Endothelial cell of umbilical vein (primary cell): Measurements from ENCODE around the gene AMIGO3.

Source experiments
- CTCF ChIP-seq, 2 donors: IDR thresholded peaks; 1 replicate in 1 of 2; 2 replicates in 1 of 2; pipeline ENCODE4 v1.5.1; 2011; ENCODE audit warnings: low read length in 2 of 2, mild to moderate bottlenecking in 2 of 2, moderate library complexity in 2 of 2, control low read depth in 1 of 2, inconsistent platforms in 1 of 2, low read depth in 1 of 2; ENCODE audit not compliant: insufficient read depth in 1 of 2; ENCODE audit errors: extremely low read depth in 1 of 2
- EZH2 ChIP-seq: IDR thresholded peaks from 2 replicates; pipeline ENCODE4 v1.6.1; 2012; ENCODE audit warnings: borderline replicate concordance, low read depth, mild to moderate bottlenecking, moderate library complexity, low read length, inconsistent platforms; ENCODE audit not compliant: severe bottlenecking
- FOS ChIP-seq: IDR thresholded peaks from 2 replicates; pipeline ENCODE4 v1.6.1; 2011; ENCODE audit warnings: mild to moderate bottlenecking, low read length, moderate library complexity, borderline replicate concordance; ENCODE audit not compliant: insufficient read depth
- GATA2 ChIP-seq: IDR thresholded peaks from 2 replicates; pipeline ENCODE4 v1.7.0; 2011; ENCODE audit warnings: low read depth, mild to moderate bottlenecking, moderate library complexity, mixed read lengths, low read length; ENCODE audit not compliant: insufficient read length, insufficient read depth
- JUN ChIP-seq: IDR thresholded peaks from 2 replicates; pipeline ENCODE4 v1.6.1; 2011; ENCODE audit warnings: borderline replicate concordance, low read depth; ENCODE audit not compliant: insufficient read length, insufficient read depth
- MAX ChIP-seq: IDR thresholded peaks from 2 replicates; pipeline ENCODE4 v1.6.1; 2011; ENCODE audit not compliant: insufficient read depth, insufficient read length
- MYC ChIP-seq: IDR thresholded peaks from one replicate; pipeline ENCODE4 v1.6.1; 2011; ENCODE audit warnings: mild to moderate bottlenecking, low read depth, low read length
- POLR2A ChIP-seq: IDR thresholded peaks from 2 replicates; pipeline ENCODE4 v1.6.1; 2012; ENCODE audit warnings: low read depth, mild to moderate bottlenecking, control low read depth, low read length
- POLR2AphosphoS5 ChIP-seq: IDR thresholded peaks from 2 replicates; pipeline ENCODE4 v1.6.1; 2012; ENCODE audit warnings: low read depth, mild to moderate bottlenecking, control low read depth, low read length, moderate library complexity; ENCODE audit not compliant: insufficient read depth

- TF ChIP-seq POLR2A (no peak), POLR2AphosphoS5 (no peak), CTCF (IDR thresholded peaks at IDR 0.05; ENCODE audit: extremely low read depth in 1 of 2, insufficient read depth in 1 of 2, low read depth in 1 of 2, low read length in 2 of 2) (no peak), EZH2 (no peak), MAX (no peak), FOS (no peak), MYC (no peak), GATA2 (no peak), JUN (no peak)
These were observed 44.9 kb downstream of the AMIGO3 start for GRCh38 chr3:49674497-49674983.
